Upper lobe of left lung (tissue), 4 donors: ENCODE results near the gene GATAD1.

Source experiments
- CTCF ChIP-seq, 6 experiments: fragments of 450-650 bp in 4 of 6; fragments of 200-600 bp in 2 of 6; sonication (generic) in 2 of 6; IDR thresholded peaks; one replicate each; pipeline ENCODE4 v1.5.1; 2016 to 2019; ENCODE audit warnings: antibody characterized with exemption in 6 of 6
- EP300 ChIP-seq, 4 donors: sonication (generic); formaldehyde crosslinking; IDR thresholded peaks; one replicate each; pipeline ENCODE4 v1.5.1; 2017; ENCODE audit warnings: antibody characterized with exemption in 4 of 4, control low read depth in 2 of 4
- POLR2AphosphoS5 ChIP-seq, 2 donors: sonication (generic); formaldehyde crosslinking; IDR thresholded peaks; one replicate each; pipeline ENCODE4 v1.5.1; 2017; ENCODE audit warnings: antibody characterized with exemption in 2 of 2

DNA sequence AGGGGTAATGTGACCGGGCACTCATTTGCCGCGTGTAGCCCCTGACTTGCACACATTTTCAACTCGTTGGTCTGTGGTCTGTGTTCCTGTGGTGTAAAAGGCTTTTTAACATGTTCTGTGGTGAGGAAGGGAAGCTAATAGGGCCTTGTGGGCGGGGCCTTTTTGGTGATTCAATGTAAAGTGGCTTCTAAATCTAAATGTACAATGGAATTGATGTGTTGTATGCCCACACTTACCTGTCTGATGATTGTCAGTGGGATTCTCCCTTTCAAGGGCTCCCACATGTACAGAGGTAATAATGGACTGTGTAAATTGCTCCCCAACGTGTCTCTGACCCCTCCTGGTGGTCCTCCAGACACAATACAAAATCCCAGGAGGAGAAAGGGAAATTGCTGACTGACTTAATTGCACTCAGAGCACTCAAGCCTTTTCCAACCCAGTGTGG is 43.1 kb upstream of the GATAD1 start:
- TF ChIP-seq CTCF (IDR thresholded peaks at IDR 0.05) (no peak), POLR2AphosphoS5 (IDR thresholded peaks at IDR 0.05) (no peak), EP300 (IDR thresholded peaks at IDR 0.05) (no peak)
